ENCODE results near the gene SLC29A1. TPM values are rescaled to one million over a fixed set of nuclear protein-coding genes. Genes with fewer than 3 reads are reported as not detected.

SLC29A1 gene
- total RNA-seq, 3 donors from 2014 or later = 106 to 140 (median 110) TPM

- Histone ChIP-seq H3K27ac (no peak overlapping the region), H3K4me1 (no peaks in the 10 kb centered on the region), H3K4me3 (no peak overlapping the region), H3K36me3 (no peaks in the 10 kb centered on the region), H3K27me3 (peaks cover 0 to 47% of the 10 kb centered on the region in 2 donors), H3K9me3 (no peaks in the 10 kb centered on the region)
- no peak for DNase-seq (ENCODE audit: low spot score in 2 of 2)
- intact Hi-C loops (cut with DNase I; ENCODE audit: low total_unique reads) = no loop called here
- no peak for TF ChIP-seq POLR2A (IDR thresholded peaks at IDR 0.05)
- TF ChIP-seq CTCF (IDR thresholded peaks at IDR 0.05) = no peak
- TF ChIP-seq POLR2AphosphoS5 (IDR thresholded peaks at IDR 0.05) = no peak
Observed at GRCh38 chr6:44276667-44277640, 53.6 kb downstream of the SLC29A1 start.

DNA sequence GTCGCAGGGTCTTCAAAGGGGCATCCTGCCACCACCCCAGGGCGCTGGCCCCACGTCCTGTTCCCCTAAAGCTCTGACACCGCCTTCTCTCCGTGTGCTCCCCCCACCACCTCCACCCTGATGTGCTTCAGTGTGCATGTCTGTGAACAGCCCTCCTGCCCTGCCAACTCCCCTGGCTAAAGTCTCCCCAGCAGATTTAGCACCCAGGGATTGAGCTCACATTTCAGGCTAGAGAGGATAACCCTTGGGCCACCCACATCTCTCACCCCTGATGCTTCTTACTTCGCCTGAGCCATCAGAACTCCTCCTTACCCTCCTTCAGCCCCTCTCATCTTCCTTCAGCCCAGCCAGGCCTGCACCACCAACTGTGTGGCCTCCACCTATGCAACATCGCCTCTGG lies 54.4 kb downstream of the SLC29A1 start:
- TF ChIP-seq CTCF (IDR thresholded peaks at IDR 0.05) = no peak
- TF ChIP-seq POLR2A (IDR thresholded peaks at IDR 0.05) = no peak
- TF ChIP-seq POLR2AphosphoS5 (IDR thresholded peaks at IDR 0.05) = no peak
- Histone ChIP-seq H3K27ac (no peak overlapping the region), H3K27me3 (peaks cover 0 to 39% of the 10 kb centered on the region in 2 donors), H3K4me3 (no peak overlapping the region), H3K9me3 (no peaks in the 10 kb centered on the region), H3K36me3 (no peaks in the 10 kb centered on the region), H3K4me1 (no peaks in the 10 kb centered on the region)
- DNase-seq (ENCODE audit: low spot score in 2 of 2) = no peak
- intact Hi-C loops (cut with DNase I; ENCODE audit: low total_unique reads) = no loop called here

DNA sequence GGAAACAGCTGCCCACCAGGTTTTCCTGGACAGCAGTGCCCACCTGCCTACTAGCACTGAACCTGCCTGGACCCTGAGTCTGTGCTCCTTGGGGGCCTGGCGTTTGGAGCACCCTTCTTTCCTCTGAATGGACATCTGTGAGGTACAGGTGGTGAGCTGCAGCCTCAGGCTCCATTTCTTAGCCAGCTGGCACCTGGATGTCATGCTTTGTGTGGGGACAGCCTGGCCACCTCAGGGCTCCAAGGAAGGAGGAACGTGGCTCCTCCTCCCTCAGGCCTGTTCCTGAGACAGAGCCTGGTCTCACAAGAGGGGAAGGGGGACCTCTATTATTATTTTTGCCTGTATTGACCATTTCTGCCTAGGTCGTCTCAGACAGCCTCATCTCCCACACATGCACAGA lies 54.9 kb downstream of the SLC29A1 start:
- Histone ChIP-seq H3K4me1 (no peaks in the 10 kb centered on the region), H3K4me3 (no peak overlapping the region), H3K9me3 (no peaks in the 10 kb centered on the region), H3K36me3 (no peaks in the 10 kb centered on the region), H3K27me3 (peaks cover 0 to 33% of the 10 kb centered on the region in 2 donors), H3K27ac (no peak overlapping the region)
- no peak for DNase-seq (ENCODE audit: low spot score in 2 of 2)
- intact Hi-C loops (cut with DNase I; ENCODE audit: low total_unique reads) = no loop called here
- TF ChIP-seq POLR2AphosphoS5 (IDR thresholded peaks at IDR 0.05) (no peak), CTCF (IDR thresholded peaks at IDR 0.05) (no peak), POLR2A (IDR thresholded peaks at IDR 0.05) (no peak)

GRCh38 chr6:44278774-44279697 lies 55.6 kb downstream of the SLC29A1 start:
- no peak overlapping the region for H3K27ac ChIP-seq
- DNase-seq (ENCODE audit: low spot score in 2 of 2) = no peak
- no peaks in the 10 kb centered on the region for H3K36me3 ChIP-seq
- no peaks in the 10 kb centered on the region for H3K4me1 ChIP-seq
- no peaks in the 10 kb centered on the region for H3K9me3 ChIP-seq
- no peak overlapping the region for H3K4me3 ChIP-seq
- peaks cover 0 to 29% of the 10 kb centered on the region in 2 donors for H3K27me3 ChIP-seq
- TF ChIP-seq POLR2AphosphoS5 (IDR thresholded peaks at IDR 0.05) = no peak
- no peak for TF ChIP-seq CTCF (IDR thresholded peaks at IDR 0.05)
- TF ChIP-seq POLR2A (IDR thresholded peaks at IDR 0.05) = no peak
- intact Hi-C loops (cut with DNase I; ENCODE audit: low total_unique reads) = no loop called here

Other genes with a start within 250 kb of the SLC29A1 start
- 10 to 100 TPM; 24.6 to 55.7 (median 30.4) TPM for gene MRPL14, start 96.1 kb upstream of the SLC29A1 start, total RNA-seq
- 10 to 100 TPM; 16.7 to 21.8 (median 18.9) TPM for gene TMEM63B, start 96.0 kb upstream of the SLC29A1 start, total RNA-seq
- 1 to 10 TPM; 1.1 to 3.8 (median 2.9) TPM for gene CAPN11, start 64.8 kb upstream of the SLC29A1 start, total RNA-seq
- gene MYMX, start 6.7 kb upstream of the SLC29A1 start, total RNA-seq = 1 to 10 TPM in 2 of 3 donors, under 1 TPM in 1; 0.88 to 3.4 (median 2.9) TPM
- gene HSP90AB1, start 23.5 kb downstream of the SLC29A1 start, total RNA-seq = 100 to 1,000 TPM; 643 to 810 (median 662) TPM
- gene SLC35B2, start 33.9 kb downstream of the SLC29A1 start, total RNA-seq = 10 to 100 TPM; 32.8 to 50.5 (median 38.1) TPM
- 10 to 100 TPM in 2 of 3 donors, 1 to 10 TPM in 1; 4.0 to 25.9 (median 14.4) TPM for gene NFKBIE, start 42.0 kb downstream of the SLC29A1 start, total RNA-seq
- under 1 TPM in 1 of 3 donors, not detected in 2; 0.15 TPM for gene TMEM151B, start 46.9 kb downstream of the SLC29A1 start, total RNA-seq
- gene AARS2, start 89.8 kb downstream of the SLC29A1 start, total RNA-seq = 10 to 100 TPM in 2 of 3 donors, 1 to 10 TPM in 1; 6.9 to 16.5 (median 12.8) TPM
- gene SPATS1, start 119.1 kb downstream of the SLC29A1 start, total RNA-seq = not detected
- gene CDC5L, start 164.1 kb downstream of the SLC29A1 start, total RNA-seq = 10 to 100 TPM; 21.1 to 29.1 (median 22.0) TPM

All from breast epithelium (tissue), 4 donors.